ENCODE data around the gene FIP1L1. TPM values are rescaled to one million over a fixed set of nuclear protein-coding genes. Genes with fewer than 3 reads are reported as not detected.
A peak's percentile ranks its signal among the peaks of the same experiment; 100 is the strongest.

The FIP1L1 gene
- total and polyA plus RNA-seq, 2 of the 4 experiments (the other 2 are of a cell fraction) = 31.1 to 37.5 TPM

- BruUV-seq (replicated peaks) = no TSS peak
- no peak overlapping the region for H3K56ac ChIP-seq (ENCODE audit: extremely low read depth, insufficient read depth, low read length)
- DNase-seq = peak; percentile 60
Measured at GRCh38 chr4:53459548-53459947, 82.1 kb downstream of the FIP1L1 start.

More at GRCh38 chr4:53459548-53459947, 82.1 kb downstream of the FIP1L1 start:
- POLR2A ChIA-PET (ENCODE audit: unreplicated experiment) = no interaction called here
- ATAC-seq (ENCODE audit: low read depth) = peak; percentile 88
- H2BK5ac ChIP-seq (ENCODE audit: low read depth, low read length, poor library complexity, severe bottlenecking) = peak overlapping the region; percentile 77
- no peak overlapping the region for H2BK15ac ChIP-seq (ENCODE audit: low read depth, low read length)
- H4K91ac ChIP-seq (ENCODE audit: insufficient read depth, low read depth, low read length) = no peak overlapping the region
- no peak overlapping the region for H3K9ac ChIP-seq (ENCODE audit: low read depth, low read length)
- H3K4me1 ChIP-seq (ENCODE audit: control insufficient read depth, insufficient read depth, low read length) = peaks cover 6% of the 10 kb centered on the region
- in situ Hi-C loops (cut with MboI; ENCODE audit: low sequenced_read_pairs) = no loop called here
- no peak overlapping the region for H3K18ac ChIP-seq (ENCODE audit: low read depth, low read length)
- peaks cover 11% of the 10 kb centered on the region for H3K36me3 ChIP-seq (ENCODE audit: control insufficient read depth, insufficient read depth, low read length)
- H3K23ac ChIP-seq (ENCODE audit: low read depth, low read length) = no peak overlapping the region
- intact Hi-C loops (cut with micrococcal nuclease) = loop anchor here (10.0 kb wide), 1 partner anchor 265 kb away; no protein-coding TSS in a partner anchor
- peaks cover 2% of the 10 kb centered on the region for H3K9me1 ChIP-seq (ENCODE audit: insufficient read depth, low read length)
- H3K4me3 ChIP-seq (ENCODE audit: insufficient read depth, low read depth, low read length) = no peak overlapping the region
- H3K79me1 ChIP-seq (ENCODE audit: low read depth in 1 of 2, low read length in 2 of 2) = peaks cover 17 to 20% of the 10 kb centered on the region in 2 experiments
- no peak overlapping the region for H2AK5ac ChIP-seq (ENCODE audit: low read depth, low read length)
- H4K20me1 ChIP-seq (ENCODE audit: insufficient read depth, low read length) = no peaks in the 10 kb centered on the region
- H3K4ac ChIP-seq (ENCODE audit: low read depth, low read length) = no peak overlapping the region
- no peak overlapping the region; the same call in 1 of the 2 replicates for H3K27ac ChIP-seq (ENCODE audit: insufficient read depth, low read length)
- H3K27me3 ChIP-seq (ENCODE audit: control insufficient read depth, insufficient read depth, low read length) = no peaks in the 10 kb centered on the region
- no peak overlapping the region for H4K5ac ChIP-seq (ENCODE audit: low read depth, low read length)
- dilution Hi-C loops (cut with HindIII; ENCODE audit: low sequenced_read_pairs, unreplicated experiment) = no loop called here
- TF ChIP-seq FOS (IDR thresholded peaks at IDR 0.05; ENCODE audit: low read depth, low read length) (peak; percentile 22; the same call in 1 of the 2 replicates), RAD21 (IDR thresholded peaks at IDR 0.05; ENCODE audit: low read length) (no peak), RCOR1 (IDR thresholded peaks at IDR 0.05; ENCODE audit: insufficient replicate concordance, low read length) (no peak), CTCF (conservative IDR thresholded peaks at IDR 0.05; ENCODE audit: low read depth, low read length) (no peak)
- CTCF ChIA-PET = no interaction called here
- H2AFZ ChIP-seq (replicated peaks; ENCODE audit: low read length, poor library complexity) = no peak overlapping the region
- no peak overlapping the region for H2BK20ac ChIP-seq (ENCODE audit: low read depth, low read length)
- no peak overlapping the region for H2BK120ac ChIP-seq (ENCODE audit: low read depth, low read length)
- H3K4me2 ChIP-seq (ENCODE audit: low read depth, low read length) = no peak overlapping the region
- H4K8ac ChIP-seq (ENCODE audit: low read depth in 2 of 2, low read length in 2 of 2) = no peak overlapping the region
- no peak overlapping the region for H3K14ac ChIP-seq (replicated peaks; ENCODE audit: low read depth, low read length)
- H2AK9ac ChIP-seq (replicated peaks; ENCODE audit: low read depth, low read length, poor library complexity) = no peak overlapping the region
- H3K9me3 ChIP-seq (ENCODE audit: control insufficient read depth, insufficient read depth, low read length) = no peaks in the 10 kb centered on the region
